GM12873 (cell line): Measurements from ENCODE around the gene FNDC1.

Experiments used
- TF ChIP-seq, protein P1 (sequence below): IDR thresholded peaks from 2 replicates; pipeline ENCODE4 v1.5.1; 2012; ENCODE audit warnings: low read depth, mild to moderate bottlenecking, moderate library complexity, low read length, control low read depth; ENCODE audit not compliant: insufficient read depth; ENCODE audit errors: missing control alignments

The FNDC1 gene

GRCh38 chr6:159234102-159234553 lies 64.9 kb downstream of the FNDC1 start:
- TF ChIP-seq, protein P1, sequence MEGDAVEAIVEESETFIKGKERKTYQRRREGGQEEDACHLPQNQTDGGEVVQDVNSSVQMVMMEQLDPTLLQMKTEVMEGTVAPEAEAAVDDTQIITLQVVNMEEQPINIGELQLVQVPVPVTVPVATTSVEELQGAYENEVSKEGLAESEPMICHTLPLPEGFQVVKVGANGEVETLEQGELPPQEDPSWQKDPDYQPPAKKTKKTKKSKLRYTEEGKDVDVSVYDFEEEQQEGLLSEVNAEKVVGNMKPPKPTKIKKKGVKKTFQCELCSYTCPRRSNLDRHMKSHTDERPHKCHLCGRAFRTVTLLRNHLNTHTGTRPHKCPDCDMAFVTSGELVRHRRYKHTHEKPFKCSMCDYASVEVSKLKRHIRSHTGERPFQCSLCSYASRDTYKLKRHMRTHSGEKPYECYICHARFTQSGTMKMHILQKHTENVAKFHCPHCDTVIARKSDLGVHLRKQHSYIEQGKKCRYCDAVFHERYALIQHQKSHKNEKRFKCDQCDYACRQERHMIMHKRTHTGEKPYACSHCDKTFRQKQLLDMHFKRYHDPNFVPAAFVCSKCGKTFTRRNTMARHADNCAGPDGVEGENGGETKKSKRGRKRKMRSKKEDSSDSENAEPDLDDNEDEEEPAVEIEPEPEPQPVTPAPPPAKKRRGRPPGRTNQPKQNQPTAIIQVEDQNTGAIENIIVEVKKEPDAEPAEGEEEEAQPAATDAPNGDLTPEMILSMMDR, result no peak

DNA sequence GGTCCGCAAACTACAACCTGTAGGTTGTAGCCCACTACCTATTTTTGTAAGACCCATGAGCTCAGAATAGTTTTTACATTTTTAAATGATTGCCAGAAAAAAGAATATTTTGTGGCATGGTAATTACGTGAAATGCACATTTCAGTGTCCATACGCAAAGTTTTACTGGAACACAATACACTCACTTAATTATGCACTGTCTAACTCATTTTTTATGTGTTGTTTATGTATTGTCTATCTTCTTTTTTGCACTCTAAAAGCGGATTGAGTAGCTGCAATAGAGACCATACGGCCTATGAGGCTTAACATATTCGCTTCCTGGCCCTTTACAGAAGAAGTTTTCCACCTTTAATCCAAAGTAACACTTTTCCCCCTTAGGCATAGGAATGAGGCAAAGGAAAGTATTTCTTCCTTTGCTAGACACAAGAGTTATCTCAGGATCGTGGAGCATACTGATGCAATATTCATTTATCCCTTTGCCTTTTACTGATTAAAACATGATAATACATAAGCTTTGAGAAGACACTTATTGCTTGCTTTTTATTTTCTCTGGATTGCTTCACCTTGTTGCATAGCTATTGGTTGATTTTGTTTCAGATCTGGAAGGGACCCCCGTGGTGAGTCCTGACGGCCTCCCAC lies 69.8 kb downstream of the FNDC1 start:
- TF ChIP-seq, protein P1, result no peak

DNA sequence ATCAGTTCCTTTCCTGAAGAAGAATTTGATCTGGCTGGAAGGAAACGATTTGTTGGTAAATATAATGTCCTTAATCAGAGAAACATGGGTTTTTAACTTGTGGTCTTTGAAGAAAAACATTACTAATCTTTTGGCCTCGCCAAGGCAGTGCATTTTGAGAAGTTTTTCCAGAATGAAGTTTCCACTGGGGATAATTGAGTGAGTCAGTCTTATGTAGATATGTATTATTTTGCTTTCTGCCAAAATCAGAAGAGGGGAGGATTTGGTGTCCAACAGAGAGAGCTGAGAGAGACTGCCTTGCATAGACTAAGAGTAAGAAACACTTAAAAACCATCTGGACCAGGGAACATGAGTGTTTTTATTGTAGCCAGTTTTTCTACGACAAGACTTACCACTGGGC lies 79.9 kb downstream of the FNDC1 start:
- TF ChIP-seq, protein P1, result no peak

DNA sequence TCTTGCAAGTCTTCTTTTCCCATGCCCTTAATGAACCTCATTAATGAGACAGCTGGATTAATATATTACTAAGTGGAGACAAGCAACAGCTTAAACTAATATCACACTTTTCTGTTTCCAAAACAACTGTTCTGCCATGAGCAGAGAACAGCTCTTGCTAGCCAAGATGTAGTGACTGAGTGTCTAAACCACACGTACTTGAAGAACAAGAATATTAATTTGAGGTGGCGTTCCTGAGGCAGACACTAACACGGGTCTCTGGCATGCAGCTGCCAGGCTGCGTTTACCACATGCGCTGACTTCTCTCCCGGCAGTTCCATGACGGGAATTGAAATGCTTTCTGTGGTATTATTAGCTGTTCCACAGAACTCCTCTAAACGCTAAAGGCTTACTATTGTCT lies 80.6 kb downstream of the FNDC1 start:
- TF ChIP-seq, protein P1, result no peak

DNA sequence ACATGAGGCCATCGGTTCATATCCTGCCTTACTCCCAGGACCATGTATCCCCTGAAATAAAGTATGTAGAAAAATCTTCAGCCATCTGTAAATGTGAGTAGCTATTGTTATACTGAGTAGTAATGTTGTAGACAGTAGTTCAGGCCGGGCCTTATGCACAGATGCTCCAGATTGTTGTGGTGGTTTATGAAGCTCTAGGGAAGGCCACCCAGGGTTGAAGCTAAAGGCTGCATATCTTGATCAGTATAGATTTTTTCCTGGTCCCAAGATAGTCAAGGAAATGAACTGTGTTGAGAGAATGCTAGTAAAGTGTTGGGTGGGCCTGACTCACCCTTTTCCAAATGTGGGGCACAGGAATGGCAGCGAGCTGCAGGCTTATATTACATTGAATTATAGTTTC lies 81.4 kb downstream of the FNDC1 start:
- TF ChIP-seq, protein P1, result no peak

DNA sequence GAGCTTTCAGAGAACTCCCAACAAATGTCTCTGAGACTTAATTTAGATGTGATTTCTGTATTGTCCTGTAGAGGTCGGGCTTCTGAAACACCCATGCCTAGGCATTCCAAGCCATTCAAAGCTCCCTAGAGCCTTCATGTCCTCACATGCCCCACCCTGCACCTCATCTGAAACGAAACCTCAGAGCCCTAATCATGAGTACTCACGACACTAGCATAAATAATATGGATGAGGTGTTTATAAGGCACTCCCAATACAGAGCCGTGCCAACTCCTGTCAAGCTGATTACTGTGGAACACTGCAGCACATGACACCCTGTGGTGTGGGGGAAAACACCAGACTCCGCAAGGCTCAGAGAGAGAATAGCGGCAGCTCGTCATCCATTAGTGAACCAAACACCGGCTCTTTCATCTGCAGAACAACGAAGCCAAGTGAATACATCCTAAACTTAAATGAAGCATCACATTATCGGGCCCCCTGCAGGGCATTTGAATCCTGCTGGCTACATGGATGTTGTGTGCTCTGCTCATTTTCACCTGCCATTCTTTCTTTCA lies 83.8 kb downstream of the FNDC1 start:
- TF ChIP-seq, protein P1, result peak; percentile 68

GRCh38 chr6:159254186-159254585 lies 85.0 kb downstream of the FNDC1 start:
- TF ChIP-seq, protein P1, result no peak
